ENCODE results near the gene TDRD10. TPM values are rescaled to one million over a fixed set of nuclear protein-coding genes. Genes with fewer than 3 reads are reported as not detected.

TDRD10 gene
- total RNA-seq, 1 experiment from 2014 or later: 0.31 TPM

- no CpG with 5 or more reads among the region's 5 CpGs for WGBS (ENCODE audit: extremely low coverage, insufficient read length, low lambda C conversion rate)
- Histone ChIP-seq H2AFZ (ENCODE audit: low read length) (no peak overlapping the region), H3K23me2 (ENCODE audit: insufficient read length, low read depth, low read length, poor library complexity, severe bottlenecking) (no peaks in the 10 kb centered on the region), H4K5ac (ENCODE audit: insufficient read length, low read depth, low read length) (no peak overlapping the region), H3K27ac (ENCODE audit: insufficient read length, low read depth, low read length) (no peak overlapping the region), H2BK15ac (ENCODE audit: low read depth, low read length) (no peak overlapping the region), H4K20me1 (ENCODE audit: control insufficient read depth, insufficient read depth, insufficient read length) (no peaks in the 10 kb centered on the region), H3K9ac (ENCODE audit: extremely low read depth, insufficient read length, low read length) (no peak overlapping the region), H2BK20ac (ENCODE audit: low read depth, low read length, poor library complexity, severe bottlenecking) (no peak overlapping the region), H3K27me3 (ENCODE audit: insufficient read depth, low read length) (no peaks in the 10 kb centered on the region), H2AK5ac (ENCODE audit: insufficient read length, low read length) (no peak overlapping the region), H3K56ac (ENCODE audit: insufficient read length, low read depth, low read length) (no peak overlapping the region), H3K79me1 (ENCODE audit: insufficient read depth, low read depth, low read length, poor library complexity, severe bottlenecking) (no peaks in the 10 kb centered on the region), H3K23ac (ENCODE audit: insufficient read length, low read depth, low read length) (no peak overlapping the region), H3K79me2 (ENCODE audit: insufficient read depth, low read length) (no peaks in the 10 kb centered on the region), H2BK120ac (ENCODE audit: low read depth, low read length, poor library complexity, severe bottlenecking) (no peak overlapping the region), H3K4ac (ENCODE audit: low read depth, low read length) (no peak overlapping the region), H3K4me1 (ENCODE audit: insufficient read depth, low read length) (0 out of 2 replicates have a peak, but pooled peaks cover 3% of the 10 kb centered on the region), H3K14ac (ENCODE audit: insufficient read depth, low read length) (no peak overlapping the region), H2BK5ac (ENCODE audit: insufficient read length, low read length) (no peak overlapping the region), H3T11ph (ENCODE audit: low read length) (no peak overlapping the region), H3K18ac (ENCODE audit: insufficient read length, low read depth, low read length) (no peak overlapping the region), H2BK12ac (ENCODE audit: insufficient read length, low read depth, low read length) (no peak overlapping the region), H4K8ac (replicated peaks; ENCODE audit: insufficient read length, low read depth, low read length) (no peak overlapping the region), H3K4me2 (ENCODE audit: insufficient read depth, insufficient read length, low read length) (no peak overlapping the region), H4K91ac (ENCODE audit: insufficient read length, low read depth, low read length) (no peak overlapping the region), H3K9me3 (ENCODE audit: control insufficient read depth, low read depth, low read length) (no peaks in the 10 kb centered on the region)
- no peaks in the 10 kb centered on the region for H3K27me3 Mint-ChIP-seq (ENCODE audit: low read depth)
- DNase-seq: no peak
- peak; percentile 20; the same call in 2 of the 3 replicates for TF ChIP-seq CTCF (conservative IDR thresholded peaks at IDR 0.05)
- no peak overlapping the region for H3K4me3 Mint-ChIP-seq
- no peak overlapping the region for H3K27ac Mint-ChIP-seq
- no peaks in the 10 kb centered on the region for H3K9me3 Mint-ChIP-seq
- H3K4me1 Mint-ChIP-seq: peaks cover 6 to 12% of the 10 kb centered on the region in 2 experiments
- H3K36me3 Mint-ChIP-seq (ENCODE audit: insufficient read depth in 1 of 3, low read depth in 3 of 3): no peaks in the 10 kb centered on the region
Measured at GRCh38 chr1:154478639-154479038, 23.4 kb upstream of the TDRD10 start.
